T-helper 1 cell treated with Interleukin-12 subunit alpha and Interleukin-12 subunit beta and Interleukin-4 antibody, amounts not matched to agents 30 μg/mL and 1 μg/mL, for 36 hours (primary cell): ENCODE data around the gene TIA1.
"Not testable (repeated sequence)": the region's sequence is repeated elsewhere in the genome, so short reads cannot be mapped to it uniquely, and the experiment has no call there.

ENCODE experiments used
- H3K27ac Mint-ChIP-seq: one replicate; pipeline ENCODE4 v1.8.0; 2021; ENCODE audit warnings: mild to moderate bottlenecking, mixed read lengths
- H3K27me3 Mint-ChIP-seq: one replicate; pipeline ENCODE4 v1.8.0; 2021; ENCODE audit warnings: low read depth, mixed read lengths
- H3K36me3 Mint-ChIP-seq: one replicate; pipeline ENCODE4 v1.8.0; 2021; ENCODE audit warnings: low read depth, mixed read lengths
- H3K4me1 Mint-ChIP-seq: one replicate; pipeline ENCODE4 v1.8.0; 2021; ENCODE audit warnings: low read depth, mixed read lengths
- H3K4me3 Mint-ChIP-seq: one replicate; pipeline ENCODE4 v1.8.0; 2021; ENCODE audit warnings: mild to moderate bottlenecking, moderate library complexity, mixed read lengths
- H3K9me3 Mint-ChIP-seq: one replicate; pipeline ENCODE4 v1.8.0; 2021; ENCODE audit warnings: mixed read lengths

Gene TIA1

DNA sequence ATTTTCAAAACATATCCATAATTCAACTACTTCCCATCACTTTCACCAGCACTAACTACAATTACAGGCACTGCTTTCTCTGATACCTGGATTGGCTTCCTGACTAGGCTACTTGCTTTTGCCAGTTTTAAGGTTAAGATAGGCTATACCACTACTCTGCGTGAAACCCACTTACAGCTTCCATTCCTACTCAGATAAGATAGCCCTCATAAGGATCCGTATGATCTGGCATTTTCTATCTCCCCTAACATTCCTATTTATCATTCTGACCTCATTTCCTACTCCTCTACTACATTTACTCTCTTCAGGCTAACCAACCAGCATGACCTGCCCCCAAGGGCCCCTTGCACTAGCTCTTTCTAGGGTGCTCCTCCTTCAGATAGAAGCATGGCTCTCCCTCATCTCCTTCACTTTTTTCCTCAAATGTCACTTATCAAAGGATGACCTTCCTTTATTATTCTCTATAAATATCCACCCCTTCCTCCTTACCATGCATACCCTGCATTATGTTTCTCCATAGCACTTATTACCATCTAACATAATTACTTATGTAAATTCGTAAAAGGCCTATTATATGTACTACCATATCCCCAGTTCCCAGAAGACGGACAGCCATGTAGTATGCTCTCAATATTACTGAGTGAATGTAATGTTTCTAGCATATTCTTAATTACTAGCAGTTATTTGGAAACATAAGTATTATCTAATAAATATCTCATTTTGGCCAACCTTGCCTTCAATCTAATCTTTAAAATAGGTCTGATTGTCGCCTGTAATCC, 4.4 kb downstream of the TIA1 start:
- no peak overlapping the region for H3K27ac Mint-ChIP-seq
- peaks cover 36% of the 10 kb centered on the region for H3K4me1 Mint-ChIP-seq
- H3K9me3 Mint-ChIP-seq: no peaks in the 10 kb centered on the region
- peaks cover 22% of the 10 kb centered on the region for H3K36me3 Mint-ChIP-seq
- H3K27me3 Mint-ChIP-seq: peaks cover 5% of the 10 kb centered on the region
- peak overlapping the region; percentile 13 for H3K4me3 Mint-ChIP-seq

DNA sequence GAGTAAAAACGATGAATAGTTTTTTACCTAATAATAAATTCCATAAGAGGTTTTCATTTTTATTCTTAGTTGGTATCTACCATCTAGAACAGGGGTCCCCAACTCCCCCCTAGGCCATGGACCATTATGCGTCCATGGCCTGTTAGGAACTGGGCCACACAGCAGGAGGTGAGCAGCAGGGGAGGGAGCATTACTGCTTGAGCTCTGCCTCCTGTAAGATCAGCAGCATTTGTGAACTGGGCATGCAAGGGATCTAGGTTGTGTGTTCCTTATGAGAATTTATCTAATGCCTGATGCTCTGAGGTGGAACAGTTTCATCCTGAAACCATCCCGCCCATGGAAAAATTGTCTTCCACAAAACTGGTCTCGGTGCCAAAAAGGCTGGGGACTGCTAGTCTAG, 5.9 kb downstream of the TIA1 start:
- Mint-ChIP-seq H3K36me3 (peaks cover 18% of the 10 kb centered on the region), H3K4me3 (no peak overlapping the region), H3K27ac (no peak overlapping the region), H3K27me3 (no peaks in the 10 kb centered on the region), H3K9me3 (no peaks in the 10 kb centered on the region), H3K4me1 (peaks cover 33% of the 10 kb centered on the region)

DNA sequence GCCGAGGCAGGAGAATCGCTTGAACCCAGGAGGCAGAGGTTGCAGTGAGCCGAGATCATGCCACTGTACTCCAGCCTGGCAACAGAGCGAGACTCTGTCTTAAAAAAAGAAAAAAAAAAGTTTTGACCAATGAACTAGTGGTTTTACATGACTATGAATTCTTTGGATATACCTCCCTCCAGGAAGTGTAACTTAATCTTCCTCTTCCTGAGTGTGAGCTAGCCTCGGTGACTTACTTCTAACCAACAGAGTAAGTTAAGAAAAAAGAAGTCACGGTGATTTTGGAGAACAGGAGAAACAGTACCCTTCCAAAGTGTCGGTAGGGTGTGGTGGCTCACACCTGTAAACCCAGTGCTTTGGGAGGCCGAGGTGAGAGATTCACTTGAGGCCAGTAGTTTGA, 7.1 kb downstream of the TIA1 start:
- Mint-ChIP-seq H3K27me3 (no peaks in the 10 kb centered on the region), H3K36me3 (peaks cover 17% of the 10 kb centered on the region), H3K4me1 (peaks cover 26% of the 10 kb centered on the region), H3K4me3 (no peak overlapping the region), H3K9me3 (no peaks in the 10 kb centered on the region), H3K27ac (no peak overlapping the region)

DNA sequence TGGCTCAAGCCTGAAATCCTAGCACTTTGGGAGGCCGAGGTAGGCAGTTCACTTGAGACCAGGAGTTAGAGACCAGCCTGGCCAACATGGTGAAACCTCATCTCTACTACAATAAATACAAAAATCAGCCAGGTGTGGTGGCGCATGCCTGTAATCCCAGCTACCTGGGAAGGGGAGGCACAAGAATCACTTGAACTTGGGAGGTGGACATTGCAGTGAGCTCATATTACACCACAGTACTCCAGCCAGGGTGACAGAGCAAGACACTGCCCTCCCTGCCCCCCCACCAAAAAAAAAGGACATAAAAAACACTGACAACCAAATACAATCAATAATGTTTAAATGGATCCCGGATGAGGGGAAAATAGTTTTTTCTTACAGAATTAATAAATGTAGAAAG, 7.8 kb downstream of the TIA1 start:
- H3K36me3 Mint-ChIP-seq: peaks cover 13% of the 10 kb centered on the region
- H3K4me1 Mint-ChIP-seq: peaks cover 22% of the 10 kb centered on the region
- H3K4me3 Mint-ChIP-seq: no peak overlapping the region
- H3K9me3 Mint-ChIP-seq: no peaks in the 10 kb centered on the region
- H3K27me3 Mint-ChIP-seq: no peaks in the 10 kb centered on the region
- H3K27ac Mint-ChIP-seq: no peak overlapping the region

DNA sequence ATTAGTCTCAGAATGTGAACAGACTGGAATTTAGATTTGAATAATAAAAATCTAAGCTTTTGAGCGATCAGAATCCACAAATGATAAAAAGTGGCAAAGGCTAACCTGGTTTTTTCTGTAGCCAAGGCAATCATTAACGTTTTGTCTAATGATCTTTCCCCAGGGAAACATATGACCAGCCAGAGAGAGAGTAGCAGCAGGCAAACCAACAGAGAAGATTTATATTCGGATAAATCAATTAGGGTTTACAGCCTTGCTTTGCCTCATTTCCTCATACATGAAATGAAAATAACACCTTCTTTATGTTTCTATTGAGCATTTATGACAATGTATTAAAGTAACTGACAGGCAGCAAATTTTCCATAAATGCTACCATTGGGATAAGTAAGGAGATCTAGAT, 14.5 kb downstream of the TIA1 start:
- Mint-ChIP-seq H3K27me3 (no peaks in the 10 kb centered on the region), H3K36me3 (peaks cover 27% of the 10 kb centered on the region), H3K9me3 (no peaks in the 10 kb centered on the region), H3K4me3 (no peak overlapping the region), H3K27ac (no peak overlapping the region), H3K4me1 (no peaks in the 10 kb centered on the region)

DNA sequence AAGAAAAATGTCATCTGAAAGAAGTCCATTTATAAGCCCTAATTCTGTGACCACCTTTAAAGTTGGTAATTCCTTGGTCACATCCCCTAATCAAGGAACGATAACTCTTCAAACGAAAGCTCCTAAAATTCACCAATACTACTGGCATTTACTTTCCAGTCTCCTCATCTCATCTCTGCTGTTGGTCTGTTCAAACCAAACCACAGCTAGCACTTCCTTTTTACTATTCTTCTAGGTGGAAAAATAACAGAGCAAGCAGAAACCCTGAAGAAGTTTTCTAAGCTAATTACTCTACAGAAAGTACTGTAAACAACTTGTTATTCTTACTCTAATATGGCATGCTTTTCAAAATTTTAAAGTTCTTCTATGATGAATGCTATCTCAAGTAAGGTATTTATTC, 21.6 kb downstream of the TIA1 start:
- peaks cover 3% of the 10 kb centered on the region for H3K4me1 Mint-ChIP-seq
- H3K27ac Mint-ChIP-seq: no peak overlapping the region
- peaks cover 45% of the 10 kb centered on the region for H3K36me3 Mint-ChIP-seq
- no peaks in the 10 kb centered on the region for H3K9me3 Mint-ChIP-seq
- no peaks in the 10 kb centered on the region for H3K27me3 Mint-ChIP-seq
- no peak overlapping the region for H3K4me3 Mint-ChIP-seq

DNA sequence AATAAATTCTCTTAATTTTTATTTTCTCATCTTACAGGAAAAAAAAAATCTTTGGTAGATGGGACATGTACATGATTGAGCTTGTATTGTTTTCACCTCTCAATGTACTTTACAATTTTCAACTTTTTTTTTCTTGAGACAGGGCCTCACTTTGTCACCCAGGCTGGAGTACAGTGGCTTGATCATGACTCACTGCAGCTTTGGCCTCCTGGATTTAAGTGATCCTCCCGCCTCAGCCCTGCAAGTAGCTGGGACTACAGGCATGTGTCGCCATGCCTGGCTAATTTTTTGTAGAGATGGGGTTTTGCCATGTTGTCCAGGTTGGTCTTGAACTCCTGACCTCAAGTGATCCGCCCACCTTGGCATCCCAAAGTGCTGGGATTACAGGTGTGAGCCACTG, 25.1 kb downstream of the TIA1 start:
- not testable (repeated sequence) for H3K9me3 Mint-ChIP-seq, H3K27ac Mint-ChIP-seq, H3K4me3 Mint-ChIP-seq, H3K27me3 Mint-ChIP-seq, H3K4me1 Mint-ChIP-seq
- peaks cover 47% of the 10 kb centered on the region for H3K36me3 Mint-ChIP-seq

DNA sequence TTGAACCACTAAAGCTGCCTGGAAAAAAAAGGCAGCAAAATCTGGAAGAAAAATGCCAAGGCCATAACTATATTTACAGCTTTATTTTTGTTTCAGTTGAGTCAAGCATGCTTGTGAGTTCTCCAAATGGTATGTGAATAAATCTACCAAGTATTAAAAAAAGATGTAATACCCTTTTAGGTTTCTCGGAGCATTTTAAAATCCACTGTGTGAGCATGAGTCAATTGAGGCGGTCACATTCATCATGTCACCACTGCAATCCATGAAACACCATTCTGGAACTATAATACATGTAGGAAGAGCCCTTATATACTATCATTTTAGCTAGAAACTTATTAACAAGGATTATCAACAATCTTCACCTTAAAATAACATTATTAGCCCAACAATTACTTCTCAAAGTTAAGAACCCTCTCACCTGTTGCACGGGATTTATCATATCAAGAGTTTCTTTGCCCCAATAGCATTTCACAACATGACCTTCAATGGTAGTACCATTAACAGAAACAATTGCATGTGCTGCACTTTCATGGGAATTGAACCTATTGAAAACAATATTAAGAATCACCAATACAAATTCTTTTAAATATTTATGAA, 33.4 kb downstream of the TIA1 start:
- Mint-ChIP-seq H3K36me3 (peaks cover 35% of the 10 kb centered on the region), H3K27ac (no peak overlapping the region), H3K9me3 (no peaks in the 10 kb centered on the region), H3K27me3 (no peaks in the 10 kb centered on the region), H3K4me1 (peaks cover 17% of the 10 kb centered on the region), H3K4me3 (no peak overlapping the region)

DNA sequence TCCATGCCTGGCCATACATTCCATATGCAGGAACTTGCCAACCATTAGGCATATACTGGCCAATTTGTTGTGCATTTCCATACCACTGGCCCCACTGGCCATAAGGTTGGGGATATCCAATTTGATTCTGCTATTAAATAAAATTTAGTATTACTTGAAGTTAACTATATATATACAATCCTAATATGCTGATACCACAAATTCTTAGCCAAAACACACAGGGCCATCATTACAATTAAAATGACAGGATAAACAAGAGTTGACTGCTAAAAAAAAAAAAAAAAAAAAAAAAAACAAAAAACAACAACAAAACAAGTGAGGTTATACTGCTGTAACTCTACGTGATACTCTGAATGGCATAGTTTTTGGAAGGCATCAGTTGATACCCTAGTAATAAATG, 34.1 kb downstream of the TIA1 start:
- no peaks in the 10 kb centered on the region for H3K9me3 Mint-ChIP-seq
- peaks cover 17% of the 10 kb centered on the region for H3K4me1 Mint-ChIP-seq
- H3K4me3 Mint-ChIP-seq: no peak overlapping the region
- H3K27me3 Mint-ChIP-seq: no peaks in the 10 kb centered on the region
- peaks cover 30% of the 10 kb centered on the region for H3K36me3 Mint-ChIP-seq
- no peak overlapping the region for H3K27ac Mint-ChIP-seq

DNA sequence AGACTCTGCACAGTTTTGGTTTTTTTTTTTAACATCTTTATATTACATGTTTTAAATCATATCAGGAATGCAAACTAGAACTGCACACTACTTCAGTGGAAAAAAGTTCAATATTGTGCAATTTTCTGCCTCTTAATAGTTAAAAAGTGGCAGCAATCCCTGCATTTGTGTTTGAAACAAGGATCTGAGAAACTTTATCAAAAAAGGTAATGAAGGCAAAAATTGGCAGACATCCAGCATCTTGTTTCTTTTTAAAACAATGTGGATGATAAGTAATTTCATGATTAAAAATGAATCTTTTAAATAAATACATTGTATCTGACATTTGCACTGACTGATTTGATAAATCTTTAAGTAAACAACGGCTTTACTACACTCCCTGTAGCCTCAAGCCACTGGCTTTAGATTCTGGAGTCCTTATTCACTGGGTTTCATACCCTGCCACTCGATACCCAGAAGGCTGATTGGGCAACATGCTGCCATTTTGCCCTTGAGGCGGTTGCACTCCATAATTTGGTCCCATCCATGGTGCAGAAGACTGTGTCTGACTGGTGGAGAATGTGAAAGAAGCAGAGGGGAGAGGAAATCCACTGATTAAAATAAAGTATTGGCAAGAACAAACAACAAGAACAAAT, 36.0 kb downstream of the TIA1 start:
- Mint-ChIP-seq H3K27ac (no peak overlapping the region), H3K36me3 (peaks cover 19% of the 10 kb centered on the region), H3K4me3 (no peak overlapping the region), H3K9me3 (no peaks in the 10 kb centered on the region), H3K27me3 (no peaks in the 10 kb centered on the region), H3K4me1 (peaks cover 9% of the 10 kb centered on the region)

DNA sequence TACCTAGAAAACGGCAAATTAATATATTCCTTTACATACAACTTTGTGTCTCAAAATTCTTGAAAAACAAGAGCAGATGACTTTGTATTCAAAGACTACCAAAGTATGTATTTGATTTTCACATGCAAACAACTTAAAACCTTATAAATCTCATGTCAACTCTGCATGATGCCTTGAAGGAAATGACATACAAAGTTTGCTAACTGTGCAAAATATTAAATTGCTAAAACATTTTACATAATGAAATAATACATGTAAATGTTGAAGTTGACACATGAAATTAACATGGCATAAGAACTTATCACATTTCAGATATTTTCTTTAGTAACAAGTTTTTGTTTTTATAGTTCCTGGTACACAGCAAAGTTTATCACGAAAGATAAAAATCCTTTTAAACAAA, 36.8 kb downstream of the TIA1 start:
- Mint-ChIP-seq H3K36me3 (peaks cover 16% of the 10 kb centered on the region), H3K9me3 (no peaks in the 10 kb centered on the region), H3K27me3 (no peaks in the 10 kb centered on the region), H3K4me3 (no peak overlapping the region), H3K4me1 (peaks cover 9% of the 10 kb centered on the region), H3K27ac (no peak overlapping the region)

DNA sequence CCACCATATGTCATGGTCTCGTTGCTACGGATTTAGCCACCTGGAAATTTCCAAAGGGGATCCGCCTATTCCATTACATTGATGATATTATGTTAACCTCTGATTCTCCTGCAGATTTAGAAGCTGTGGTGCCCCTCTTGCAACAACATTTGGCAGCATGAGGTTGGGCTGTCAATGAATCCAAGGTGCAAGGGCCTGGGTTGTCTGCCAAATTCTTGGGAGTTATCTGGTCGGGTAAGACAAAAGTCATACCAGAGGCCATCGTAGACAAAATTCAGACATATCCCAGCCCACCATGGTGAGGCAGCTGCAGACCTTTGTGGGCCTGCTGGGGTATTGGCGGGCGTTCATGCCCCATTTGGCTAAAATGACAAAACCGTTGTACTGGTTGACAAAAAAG, 44.0 kb downstream of the TIA1 start:
- Mint-ChIP-seq H3K27ac (no peak overlapping the region), H3K36me3 (peaks cover 3% of the 10 kb centered on the region), H3K4me3 (no peak overlapping the region), H3K4me1 (no peaks in the 10 kb centered on the region), H3K27me3 (no peaks in the 10 kb centered on the region), H3K9me3 (no peaks in the 10 kb centered on the region)

DNA sequence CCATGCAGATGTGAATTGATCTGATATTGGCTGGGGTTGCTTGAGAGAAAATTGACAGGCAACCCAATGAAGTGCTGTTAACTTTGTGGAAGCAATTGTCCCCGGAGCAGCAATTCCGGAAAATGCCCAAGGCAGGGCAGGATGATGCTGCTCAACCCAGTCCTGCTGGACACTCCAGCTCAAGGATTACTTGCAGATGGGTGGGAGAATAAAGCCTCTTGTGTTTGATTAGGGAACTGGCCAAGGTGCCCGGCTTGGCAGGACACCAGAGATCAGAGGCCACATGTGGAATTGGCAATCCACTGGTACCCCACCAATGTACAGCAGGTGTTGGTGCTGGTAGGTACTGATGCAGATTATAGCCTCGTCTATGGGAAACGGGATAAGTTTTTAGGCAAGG, 45.3 kb downstream of the TIA1 start:
- H3K9me3 Mint-ChIP-seq: no peaks in the 10 kb centered on the region
- no peaks in the 10 kb centered on the region for H3K4me1 Mint-ChIP-seq
- no peak overlapping the region for H3K4me3 Mint-ChIP-seq
- H3K36me3 Mint-ChIP-seq: peaks cover 3% of the 10 kb centered on the region
- no peak overlapping the region for H3K27ac Mint-ChIP-seq
- no peaks in the 10 kb centered on the region for H3K27me3 Mint-ChIP-seq

DNA sequence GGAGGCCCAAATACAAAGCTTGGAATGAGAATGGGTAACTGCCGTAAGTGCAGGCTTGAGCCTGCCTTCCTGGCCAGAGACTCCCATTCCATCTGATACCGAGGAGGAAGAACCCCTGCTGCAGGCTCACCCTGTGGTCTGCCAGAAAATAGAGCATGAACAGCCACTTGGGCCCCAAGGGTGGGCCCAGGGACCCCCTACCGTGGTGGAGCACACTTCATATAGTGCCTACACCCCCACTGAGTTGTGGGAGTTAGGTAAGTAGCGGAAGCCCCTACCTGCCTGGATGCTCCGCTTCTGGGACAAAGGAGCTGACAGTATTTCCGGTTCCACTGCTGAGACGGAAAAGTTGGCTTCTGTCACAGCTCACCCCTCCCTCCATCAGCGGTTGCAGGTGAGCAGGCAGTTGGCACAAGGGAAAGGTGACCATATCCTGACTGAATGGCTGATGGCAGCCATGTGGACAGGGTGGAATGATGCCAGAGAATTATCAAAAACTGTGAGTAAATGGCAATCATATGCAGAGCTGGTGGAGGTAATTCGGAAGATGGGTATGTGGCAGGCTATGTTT, 46.1 kb downstream of the TIA1 start:
- no peaks in the 10 kb centered on the region for H3K9me3 Mint-ChIP-seq
- no peaks in the 10 kb centered on the region for H3K4me1 Mint-ChIP-seq
- no peak overlapping the region for H3K27ac Mint-ChIP-seq
- H3K4me3 Mint-ChIP-seq: no peak overlapping the region
- peaks cover 3% of the 10 kb centered on the region for H3K36me3 Mint-ChIP-seq
- no peaks in the 10 kb centered on the region for H3K27me3 Mint-ChIP-seq

DNA sequence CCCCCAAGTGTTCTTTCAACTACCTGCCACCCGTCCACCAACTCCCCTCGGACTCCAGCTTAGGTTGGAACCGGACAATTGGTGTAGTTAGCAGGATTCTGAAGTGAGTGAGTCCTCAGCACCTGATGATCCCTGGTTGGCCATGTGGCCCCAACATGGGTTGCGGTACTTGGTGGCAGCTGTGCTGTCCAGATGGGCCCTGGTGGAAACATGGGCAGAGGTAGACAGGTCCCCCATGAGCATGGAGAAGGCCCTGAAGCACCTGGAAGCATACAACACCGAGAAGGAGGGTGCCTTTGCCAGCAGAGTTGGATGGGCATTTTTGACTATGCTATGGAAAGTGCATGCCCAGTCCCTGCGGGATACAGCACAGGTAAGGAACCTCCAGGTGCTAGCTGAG, 46.6 kb downstream of the TIA1 start:
- Mint-ChIP-seq H3K4me3 (no peak overlapping the region), H3K36me3 (peaks cover 3% of the 10 kb centered on the region), H3K27me3 (no peaks in the 10 kb centered on the region), H3K9me3 (no peaks in the 10 kb centered on the region), H3K27ac (no peak overlapping the region), H3K4me1 (no peaks in the 10 kb centered on the region)
